IPS-NIHi11 (cell line): ENCODE measurements around the gene KCNQ1.
A peak's percentile ranks its signal among the peaks of the same experiment; 100 is the strongest.

ENCODE experiments used
- DNase-seq: peaks from one replicate; pipeline ENCODE4 v3.0.0; 2012; ENCODE audit warnings: mixed read lengths, low spot score

Gene KCNQ1

DNA sequence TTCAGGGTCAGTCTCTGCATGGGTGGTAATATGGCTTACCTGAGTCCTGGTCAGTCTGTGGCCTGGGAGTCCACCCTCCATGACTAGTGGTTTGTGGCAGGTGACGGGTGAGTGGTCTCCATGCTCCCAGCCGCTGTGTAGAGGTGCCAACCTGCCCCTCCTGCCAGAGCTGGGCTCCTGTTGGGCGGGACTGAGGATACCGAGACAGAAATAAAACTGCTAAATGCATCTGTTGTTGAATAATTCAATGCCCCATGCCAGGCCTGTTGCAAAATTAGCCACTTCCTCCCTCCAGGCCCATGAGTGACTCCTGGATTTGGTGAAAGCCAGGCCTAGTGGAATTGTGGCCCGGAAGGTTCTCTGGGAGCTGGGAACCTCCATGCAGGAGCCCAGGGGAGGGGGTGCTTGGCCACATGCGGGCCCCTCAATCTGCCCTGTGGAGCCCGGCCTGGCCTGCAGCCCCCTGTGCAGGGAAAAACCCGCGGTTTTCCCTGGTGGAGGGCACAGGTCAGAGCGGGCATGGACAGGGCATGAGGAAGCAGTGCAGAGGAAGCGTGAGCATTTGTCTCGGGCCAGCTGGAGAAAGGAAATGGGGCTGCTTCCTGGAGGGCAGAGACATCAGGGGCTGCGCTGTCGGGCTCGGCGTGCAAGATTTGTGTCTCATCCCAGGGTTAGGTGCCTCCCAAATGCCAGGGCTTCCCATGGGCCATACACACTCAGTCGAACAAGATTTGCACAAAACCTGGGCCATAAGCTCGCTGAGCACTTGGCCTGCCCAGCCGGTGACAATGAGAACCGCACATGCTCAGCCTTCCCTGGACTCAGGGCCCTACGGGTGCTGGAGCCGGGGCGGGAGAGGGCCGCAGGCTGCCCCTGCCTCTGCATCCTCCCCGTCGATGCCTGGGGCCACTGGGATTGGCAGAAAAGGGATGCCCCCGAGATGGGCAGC lies 66.9 kb downstream of the KCNQ1 start:
- peak; percentile 5 for DNase-seq

DNA sequence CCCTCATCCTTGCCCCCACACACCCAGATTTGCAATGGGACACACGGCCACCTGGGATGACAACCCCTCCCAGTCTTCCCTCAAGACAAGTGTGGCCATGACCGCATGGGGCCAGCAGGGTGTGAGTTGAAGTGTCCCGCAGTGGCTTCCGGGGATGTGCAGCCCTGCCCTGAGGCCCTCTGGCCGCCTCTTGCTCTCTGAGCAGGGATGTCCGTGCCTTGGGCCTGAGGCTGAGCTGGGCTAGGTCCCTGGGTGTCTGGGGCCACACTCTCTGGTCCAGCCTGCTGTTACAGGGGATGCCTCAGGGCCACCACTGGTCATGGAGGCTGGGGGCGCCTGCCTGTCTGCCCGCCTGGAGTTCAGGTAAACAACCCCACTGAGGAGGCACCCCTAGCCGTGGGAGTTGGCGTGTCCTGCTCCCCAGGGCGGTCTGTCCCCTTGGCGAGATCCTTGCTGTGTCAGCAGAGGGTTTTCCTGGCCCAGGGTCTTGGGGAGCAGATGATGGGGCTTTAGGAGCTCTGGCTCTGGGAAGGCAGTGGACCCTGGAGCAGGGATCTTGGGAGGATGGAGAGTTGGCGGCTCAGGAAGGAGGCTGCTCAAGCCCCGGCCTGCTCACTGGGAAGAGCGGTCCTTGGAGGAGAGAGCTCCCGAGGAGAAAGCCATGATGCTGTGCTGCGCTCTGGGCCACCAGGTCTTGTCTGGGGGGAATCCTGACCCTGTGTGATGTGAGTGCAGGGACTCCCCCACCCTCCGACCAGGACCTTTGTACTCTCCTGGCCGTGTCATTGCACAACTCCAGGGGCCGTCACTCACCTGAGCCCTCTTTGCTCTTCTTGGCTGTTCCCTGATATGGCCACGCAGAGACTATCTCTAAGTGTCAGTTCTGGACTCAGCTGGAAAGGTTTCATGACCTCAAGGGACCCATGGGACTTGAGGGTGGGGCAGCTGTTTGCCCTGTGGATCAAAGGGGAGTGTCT lies 67.9 kb downstream of the KCNQ1 start:
- peak; percentile 10 for DNase-seq

DNA sequence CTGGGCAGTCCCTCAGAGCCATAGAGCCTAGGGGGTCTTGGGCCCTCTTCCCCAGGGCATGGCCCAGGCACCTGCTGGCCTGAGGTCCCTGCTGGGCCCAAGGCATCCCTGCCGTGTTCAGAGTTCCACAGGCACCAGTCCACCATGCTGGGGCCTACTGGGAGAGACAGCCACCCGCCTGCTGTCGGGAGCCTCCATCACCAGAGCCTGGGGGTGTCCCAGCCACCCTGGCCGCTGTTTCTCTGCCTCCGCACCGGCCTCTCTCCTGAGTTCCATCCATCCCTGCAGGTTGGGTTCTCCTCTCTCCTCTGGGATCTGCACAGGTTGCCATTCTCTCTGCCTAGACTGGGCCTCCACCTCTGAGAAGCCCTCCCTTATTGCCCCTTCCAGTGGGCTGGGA lies 68.6 kb downstream of the KCNQ1 start:
- peak; percentile 3 for DNase-seq

- peak; percentile 6 for DNase-seq
These were observed 70.8 kb downstream of the KCNQ1 start for GRCh38 chr11:2515401-2516275.

GRCh38 chr11:2516276-2517015 lies 71.6 kb downstream of the KCNQ1 start:
- peak; percentile 5 for DNase-seq

DNA sequence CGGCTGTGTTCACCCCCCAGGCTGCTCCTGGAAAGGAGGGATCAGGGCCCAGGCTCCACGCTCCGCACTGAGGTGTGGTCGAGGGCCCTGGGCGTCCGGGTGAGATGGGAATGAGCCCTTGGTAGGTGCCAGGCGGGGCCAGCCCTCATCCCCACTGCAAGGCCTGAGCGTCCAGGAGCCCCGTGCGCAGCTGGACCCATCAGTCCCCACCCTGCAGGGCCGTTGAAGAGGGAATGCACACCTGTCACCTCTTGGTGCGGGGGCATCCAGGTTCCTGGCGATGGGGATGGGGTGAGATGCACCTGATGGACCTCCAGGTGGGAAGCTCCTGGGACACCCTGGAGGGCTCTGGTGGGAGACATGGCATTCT lies 72.2 kb downstream of the KCNQ1 start:
- DNase-seq: no peak

GRCh38 chr11:2517386-2518064 lies 72.7 kb downstream of the KCNQ1 start:
- DNase-seq: no peak

DNA sequence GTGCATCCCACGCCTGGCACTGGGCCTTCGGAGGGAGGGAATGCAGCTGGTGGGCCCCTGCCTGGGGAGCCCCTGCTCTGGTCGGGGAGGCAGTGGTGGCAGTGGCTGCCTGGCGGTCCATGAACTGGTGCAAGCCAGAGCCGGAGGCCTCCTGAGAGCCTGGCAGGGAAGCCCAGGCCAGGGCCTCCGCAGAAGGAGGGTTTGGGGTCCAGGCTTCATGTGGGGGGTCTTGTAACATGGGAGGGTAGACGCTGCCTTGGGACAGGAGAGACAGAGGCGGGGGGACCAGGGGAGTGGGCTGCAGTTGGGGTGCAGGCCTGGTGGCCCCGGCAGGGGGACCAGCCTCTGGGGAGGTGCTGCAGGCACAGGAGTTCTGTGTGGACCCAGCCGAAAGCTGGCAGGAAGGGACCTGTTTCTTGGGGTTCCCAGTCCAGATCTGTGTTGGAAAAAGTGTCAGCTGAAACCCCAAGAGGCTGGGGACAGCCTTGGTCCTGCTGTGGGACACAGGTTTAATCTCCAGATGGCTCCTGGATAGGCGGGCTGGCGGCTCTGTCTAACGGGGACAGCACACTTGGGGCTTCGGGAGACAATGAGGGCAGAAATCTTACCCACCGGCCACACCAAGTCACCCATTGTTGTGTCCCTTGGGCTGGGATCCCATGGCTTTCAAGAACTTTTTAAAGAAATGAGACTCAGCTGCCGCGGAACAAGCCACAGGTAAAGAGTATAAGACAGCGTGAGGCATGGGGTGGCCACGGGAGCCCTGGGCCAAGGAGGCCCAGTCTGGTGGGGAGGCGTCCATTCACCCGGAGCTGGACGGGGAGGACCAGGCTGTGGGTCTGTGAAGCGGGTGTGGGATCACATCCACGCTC lies 73.5 kb downstream of the KCNQ1 start:
- no peak for DNase-seq

GRCh38 chr11:2518983-2519340 lies 74.2 kb downstream of the KCNQ1 start:
- no peak for DNase-seq

GRCh38 chr11:2519517-2519861 lies 74.7 kb downstream of the KCNQ1 start:
- no peak for DNase-seq

GRCh38 chr11:2519862-2520735 lies 75.3 kb downstream of the KCNQ1 start:
- peak; percentile 15 for DNase-seq

GRCh38 chr11:2520736-2521035 lies 75.9 kb downstream of the KCNQ1 start:
- no peak for DNase-seq

GRCh38 chr11:2521081-2521732 lies 76.4 kb downstream of the KCNQ1 start:
- DNase-seq: peak; percentile 2

- DNase-seq: peak; percentile 8
These were observed 77.2 kb downstream of the KCNQ1 start for GRCh38 chr11:2521733-2522630.

DNA sequence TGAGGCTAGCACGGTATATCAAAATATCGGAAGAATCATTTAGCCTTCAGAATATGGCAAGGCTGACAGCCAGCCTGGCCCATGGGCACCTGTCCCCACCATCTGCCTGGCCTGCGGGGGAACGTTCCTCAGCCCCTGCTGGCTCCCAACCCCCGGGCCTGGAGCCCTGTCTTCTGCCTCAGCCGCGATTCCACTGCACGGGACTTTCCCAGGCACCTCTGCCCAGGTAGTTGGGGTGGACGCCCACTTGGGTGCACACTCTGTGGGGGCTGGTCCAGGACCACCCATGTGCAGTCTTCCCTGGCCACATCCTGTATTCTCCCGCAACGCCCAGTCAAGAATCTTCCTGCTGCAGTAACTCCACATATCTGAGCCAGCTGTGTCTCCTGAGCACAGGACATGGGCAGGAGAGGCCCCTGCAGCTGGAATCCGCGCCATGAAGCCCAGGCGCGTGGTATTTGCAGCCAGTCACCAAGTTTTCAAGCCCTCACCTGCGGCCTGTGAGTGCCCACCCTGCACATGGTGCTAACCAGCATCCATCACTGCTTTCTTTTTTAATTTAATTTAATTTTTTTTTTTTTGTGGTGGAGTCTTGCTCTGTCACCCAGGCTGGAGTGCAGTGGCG lies 77.9 kb downstream of the KCNQ1 start:
- DNase-seq: peak; percentile 36

GRCh38 chr11:2523821-2524391 lies 79.1 kb downstream of the KCNQ1 start:
- peak; percentile 5 for DNase-seq
